Astrocyte (in vitro differentiated cells and primary cell): ENCODE results near the gene SLC35F5. TPM values are rescaled to one million over a fixed set of nuclear protein-coding genes. Genes with fewer than 3 reads are reported as not detected.

Source experiments
- DNase-seq: peaks from one replicate; pipeline ENCODE4 v3.0.0-alpha.2; 2010; ENCODE audit warnings: low read depth
- FAIRE-seq: peaks from 2 replicates; lab custom pipeline; 2011; peaks lifted over from hg19 to GRCh38; lab: Jason Lieb, UNC
- H2AFZ ChIP-seq: 2 replicates; pipeline ENCODE4 v1.6.0; 2012; ENCODE audit warnings: low read depth, low read length, inconsistent platforms
- H3K27ac ChIP-seq: 2 replicates; pipeline ENCODE4 v1.5.1; 2011; ENCODE audit warnings: low read depth, low read length, inconsistent platforms
- H3K27me3 ChIP-seq: 2 replicates; pipeline ENCODE4 v1.6.0; 2011; ENCODE audit warnings: low read length, inconsistent platforms; ENCODE audit not compliant: insufficient read depth
- H3K36me3 ChIP-seq: 2 replicates; pipeline ENCODE4 v1.5.1; 2011; ENCODE audit warnings: low read length, inconsistent platforms; ENCODE audit not compliant: insufficient read depth
- H3K4me1 ChIP-seq: 2 replicates; pipeline ENCODE4 v1.5.1; 2011; ENCODE audit warnings: low read length, inconsistent platforms; ENCODE audit not compliant: insufficient read depth
- H3K4me2 ChIP-seq: 2 replicates; pipeline ENCODE4 v1.6.0; 2012; ENCODE audit warnings: low read length, inconsistent platforms
- H3K4me3 ChIP-seq: 2 replicates; pipeline ENCODE4 v1.5.1; 2011; ENCODE audit warnings: low read depth, mild to moderate bottlenecking, low read length, inconsistent platforms; ENCODE audit not compliant: insufficient read depth
- H3K79me2 ChIP-seq: 2 replicates; pipeline ENCODE4 v1.6.0; 2012; ENCODE audit warnings: mild to moderate bottlenecking, low read length, inconsistent platforms; ENCODE audit not compliant: insufficient read depth
- H3K9ac ChIP-seq: 2 replicates; pipeline ENCODE4 v1.6.0; 2012; ENCODE audit warnings: mild to moderate bottlenecking, low read length, inconsistent platforms
- H3K9me3 ChIP-seq: 2 replicates; pipeline ENCODE4 v1.5.1; 2012; ENCODE audit warnings: low read depth, mild to moderate bottlenecking, low read length, inconsistent platforms; ENCODE audit not compliant: insufficient read depth
- H4K20me1 ChIP-seq: 2 replicates; pipeline ENCODE4 v1.6.0; 2012; ENCODE audit warnings: low read length, inconsistent platforms; ENCODE audit not compliant: insufficient read depth
- H3K27ac Mint-ChIP-seq: one replicate; pipeline ENCODE4 v1.8.0; 2021; ENCODE audit warnings: mild to moderate bottlenecking, mixed read lengths; ENCODE audit not compliant: unreplicated experiment
- H3K27me3 Mint-ChIP-seq: one replicate; pipeline ENCODE4 v1.8.0; 2021; ENCODE audit warnings: low read depth, mixed read lengths; ENCODE audit not compliant: unreplicated experiment
- H3K36me3 Mint-ChIP-seq: one replicate; pipeline ENCODE4 v1.8.0; 2021; ENCODE audit warnings: low read depth, mixed read lengths; ENCODE audit not compliant: unreplicated experiment
- H3K4me1 Mint-ChIP-seq: one replicate; pipeline ENCODE4 v1.8.0; 2021; ENCODE audit warnings: low read depth, mixed read lengths; ENCODE audit not compliant: unreplicated experiment
- H3K4me3 Mint-ChIP-seq: one replicate; pipeline ENCODE4 v1.8.0; 2021; ENCODE audit warnings: mild to moderate bottlenecking, moderate library complexity, mixed read lengths; ENCODE audit not compliant: unreplicated experiment
- H3K9me3 Mint-ChIP-seq: one replicate; pipeline ENCODE4 v1.8.0; 2021; ENCODE audit warnings: mild to moderate bottlenecking, mixed read lengths; ENCODE audit not compliant: unreplicated experiment
- EZH2 ChIP-seq: IDR thresholded peaks from 2 replicates; pipeline ENCODE4 v1.6.1; 2012; ENCODE audit warnings: mild to moderate bottlenecking, low read length, inconsistent platforms; ENCODE audit not compliant: insufficient read depth
- total RNA-seq: library from RNA; stranded (reverse); gene quantifications from 2 replicates; pipeline ENCODE4 v1.2.1, GENCODE V29; 2021
- TF ChIP-seq, protein P1 (sequence below): IDR thresholded peaks from 2 replicates; pipeline ENCODE4 v1.5.1; 2011; ENCODE audit warnings: low read depth, mild to moderate bottlenecking, inconsistent platforms, low read length, moderate library complexity; ENCODE audit not compliant: insufficient read depth

Gene SLC35F5
- total RNA-seq, 1 donor from 2014 or later: 103 TPM

DNA sequence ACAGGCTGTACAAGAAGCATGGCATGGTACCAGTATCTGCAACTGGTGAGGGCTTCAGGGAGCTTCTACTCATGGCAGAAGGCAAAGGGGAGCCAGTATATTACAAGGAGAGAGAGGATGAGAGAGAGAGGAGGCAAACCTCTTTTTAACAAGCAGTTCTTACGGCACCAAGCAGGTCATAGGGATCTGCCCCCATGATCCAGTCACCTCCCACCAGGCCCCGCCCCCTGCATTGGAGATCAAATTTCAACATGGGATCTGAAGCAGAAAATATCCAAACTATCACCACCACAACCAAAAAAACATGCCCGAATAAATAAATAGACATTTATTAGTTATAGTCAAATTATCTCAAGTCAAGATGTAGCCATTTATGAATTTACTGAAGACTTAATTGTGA, 14.5 kb upstream of the SLC35F5 start:
- H3K4me1 ChIP-seq: peaks cover 2% of the 10 kb centered on the region
- FAIRE-seq (no peak), DNase-seq (no peak)
- no peaks in the 10 kb centered on the region for H3K27me3 ChIP-seq
- H2AFZ ChIP-seq: no peak overlapping the region
- no peaks in the 10 kb centered on the region for H3K9me3 ChIP-seq
- H3K4me3 ChIP-seq: no peak overlapping the region
- H3K79me2 ChIP-seq: no peaks in the 10 kb centered on the region
- no peak overlapping the region for H3K27ac ChIP-seq
- no peak overlapping the region for H3K4me3 Mint-ChIP-seq
- no peaks in the 10 kb centered on the region for H3K9me3 Mint-ChIP-seq
- peaks cover 7% of the 10 kb centered on the region for H3K4me1 Mint-ChIP-seq
- TF ChIP-seq EZH2: no peak
- TF ChIP-seq, protein P1, sequence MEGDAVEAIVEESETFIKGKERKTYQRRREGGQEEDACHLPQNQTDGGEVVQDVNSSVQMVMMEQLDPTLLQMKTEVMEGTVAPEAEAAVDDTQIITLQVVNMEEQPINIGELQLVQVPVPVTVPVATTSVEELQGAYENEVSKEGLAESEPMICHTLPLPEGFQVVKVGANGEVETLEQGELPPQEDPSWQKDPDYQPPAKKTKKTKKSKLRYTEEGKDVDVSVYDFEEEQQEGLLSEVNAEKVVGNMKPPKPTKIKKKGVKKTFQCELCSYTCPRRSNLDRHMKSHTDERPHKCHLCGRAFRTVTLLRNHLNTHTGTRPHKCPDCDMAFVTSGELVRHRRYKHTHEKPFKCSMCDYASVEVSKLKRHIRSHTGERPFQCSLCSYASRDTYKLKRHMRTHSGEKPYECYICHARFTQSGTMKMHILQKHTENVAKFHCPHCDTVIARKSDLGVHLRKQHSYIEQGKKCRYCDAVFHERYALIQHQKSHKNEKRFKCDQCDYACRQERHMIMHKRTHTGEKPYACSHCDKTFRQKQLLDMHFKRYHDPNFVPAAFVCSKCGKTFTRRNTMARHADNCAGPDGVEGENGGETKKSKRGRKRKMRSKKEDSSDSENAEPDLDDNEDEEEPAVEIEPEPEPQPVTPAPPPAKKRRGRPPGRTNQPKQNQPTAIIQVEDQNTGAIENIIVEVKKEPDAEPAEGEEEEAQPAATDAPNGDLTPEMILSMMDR: no peak
- no peaks in the 10 kb centered on the region for H3K36me3 ChIP-seq
- H3K27me3 Mint-ChIP-seq: no peaks in the 10 kb centered on the region
- H3K9ac ChIP-seq: no peak overlapping the region
- H3K4me2 ChIP-seq: no peak overlapping the region
- H3K36me3 Mint-ChIP-seq: no peaks in the 10 kb centered on the region
- H3K27ac Mint-ChIP-seq: no peak overlapping the region
- no peaks in the 10 kb centered on the region for H4K20me1 ChIP-seq

DNA sequence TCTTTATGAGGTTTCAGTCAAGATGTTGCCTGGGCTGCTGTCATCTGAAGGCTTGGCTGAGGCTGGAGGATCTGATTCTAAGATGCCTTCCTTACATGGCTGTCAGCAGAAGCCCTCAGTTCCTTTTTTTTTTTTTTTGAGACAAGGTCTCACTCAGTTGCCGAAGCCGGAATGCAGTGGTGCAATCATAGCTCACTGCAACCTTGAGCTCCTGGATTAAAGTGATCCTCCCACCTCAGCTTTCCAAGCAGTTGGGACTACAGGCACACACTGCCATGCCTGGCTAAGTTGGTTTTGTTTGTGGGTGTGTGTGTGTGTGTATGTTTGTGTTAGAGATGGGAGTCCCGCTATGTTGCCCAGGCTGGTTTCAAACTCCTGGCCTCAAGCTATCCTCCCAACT, 13.1 kb upstream of the SLC35F5 start:
- TF ChIP-seq, protein P1: no peak
- no peak for TF ChIP-seq EZH2
- no peak for DNase-seq
- Histone ChIP-seq H3K4me3 (no peak overlapping the region), H3K4me1 (peaks cover 2% of the 10 kb centered on the region), H3K9me3 (no peaks in the 10 kb centered on the region), H3K79me2 (no peaks in the 10 kb centered on the region), H3K9ac (no peak overlapping the region), H4K20me1 (no peaks in the 10 kb centered on the region), H3K4me2 (no peak overlapping the region), H3K27me3 (no peaks in the 10 kb centered on the region), H3K36me3 (no peaks in the 10 kb centered on the region), H2AFZ (no peak overlapping the region), H3K27ac (no peak overlapping the region)
- Mint-ChIP-seq H3K9me3 (peaks cover 5% of the 10 kb centered on the region), H3K36me3 (no peaks in the 10 kb centered on the region), H3K4me3 (no peak overlapping the region), H3K4me1 (peaks cover 7% of the 10 kb centered on the region), H3K27ac (no peak overlapping the region), H3K27me3 (no peaks in the 10 kb centered on the region)
- FAIRE-seq: no peak

DNA sequence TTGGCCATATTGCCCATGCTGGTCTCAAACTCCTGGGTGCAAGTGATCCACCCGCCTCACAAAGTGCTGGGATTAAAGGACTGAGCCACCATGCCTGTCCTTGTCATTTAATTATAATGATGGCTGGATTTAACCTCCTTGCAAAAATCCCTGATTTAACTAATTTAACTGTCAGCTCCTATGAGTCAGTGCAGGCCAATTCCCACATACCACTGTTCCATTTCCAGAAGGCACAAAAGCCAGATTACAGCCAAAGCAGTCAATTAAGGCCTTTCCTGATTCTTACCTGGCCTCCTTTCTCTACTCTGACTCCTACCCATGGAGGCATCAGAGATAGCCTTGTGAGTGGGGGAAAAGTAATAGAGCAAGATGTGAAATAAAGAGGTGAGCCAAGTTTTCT, 12.3 kb upstream of the SLC35F5 start:
- Mint-ChIP-seq H3K4me3 (no peak overlapping the region), H3K27me3 (no peaks in the 10 kb centered on the region), H3K27ac (no peak overlapping the region), H3K9me3 (peaks cover 8% of the 10 kb centered on the region), H3K4me1 (peaks cover 7% of the 10 kb centered on the region), H3K36me3 (no peaks in the 10 kb centered on the region)
- TF ChIP-seq EZH2: no peak
- Histone ChIP-seq H3K36me3 (no peaks in the 10 kb centered on the region), H3K4me3 (no peak overlapping the region), H4K20me1 (no peaks in the 10 kb centered on the region), H3K4me2 (no peak overlapping the region), H3K27ac (no peak overlapping the region), H2AFZ (peak overlapping the region; percentile 30), H3K79me2 (no peaks in the 10 kb centered on the region), H3K4me1 (peaks cover 2% of the 10 kb centered on the region), H3K9me3 (no peaks in the 10 kb centered on the region), H3K27me3 (no peaks in the 10 kb centered on the region), H3K9ac (no peak overlapping the region)
- peak; percentile 35 for DNase-seq
- FAIRE-seq: no peak
